ENCODE results near the gene RIMOC1.

The RIMOC1 gene

DNA sequence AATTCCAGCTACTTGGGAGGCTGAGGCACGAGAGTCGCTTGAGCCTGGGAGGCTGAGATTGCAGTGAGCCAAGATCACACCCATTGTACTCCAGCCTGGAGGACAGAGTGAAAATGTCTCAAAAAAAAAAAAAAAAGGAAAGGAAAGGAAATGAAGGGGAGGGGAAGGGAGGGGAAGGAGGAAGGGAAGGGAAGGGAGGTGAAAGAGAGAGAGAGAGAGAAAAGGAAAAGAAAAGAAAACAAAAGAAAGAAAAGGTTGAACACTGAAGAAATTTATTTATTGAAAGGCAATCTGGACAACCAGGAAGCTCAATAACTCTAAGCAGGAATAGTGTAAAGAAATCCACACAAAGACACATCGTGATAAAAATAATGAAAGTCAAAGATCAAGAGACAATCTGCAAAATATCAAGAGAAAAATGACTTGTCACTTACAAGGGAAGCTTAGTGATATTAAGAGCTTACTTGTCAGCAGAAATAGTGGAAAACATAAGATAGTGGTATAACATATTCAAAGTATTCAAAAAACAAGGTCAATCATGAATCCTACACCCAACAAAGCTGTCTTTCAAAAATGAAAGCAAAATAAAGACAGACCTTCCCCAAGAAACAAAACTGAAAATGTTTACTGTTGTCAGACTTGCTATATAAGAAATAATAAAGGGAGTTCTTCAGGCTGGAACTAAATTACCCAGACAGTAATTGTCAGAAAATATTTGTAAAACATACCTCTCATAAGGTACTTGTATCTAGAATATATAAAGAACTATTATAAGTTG is 10.9 kb upstream of the RIMOC1 start:
- Histone ChIP-seq H3K27me3 (replicated peaks) (no peaks in the 10 kb centered on the region), H3K4me3 (ENCODE audit: low read depth, low read length) (no peak overlapping the region), H3K27ac (no peak overlapping the region), H3K36me3 (replicated peaks) (no peaks in the 10 kb centered on the region)
- in situ Hi-C loops (cut with HindIII; ENCODE audit: low pct_ligation_motif_present, low sequenced_read_pairs) = no loop called here
- TF ChIP-seq CTCF (IDR thresholded peaks at IDR 0.05; ENCODE audit: low read depth, low read length, missing control alignments) = no peak
- DNase-seq = no peak

DNA sequence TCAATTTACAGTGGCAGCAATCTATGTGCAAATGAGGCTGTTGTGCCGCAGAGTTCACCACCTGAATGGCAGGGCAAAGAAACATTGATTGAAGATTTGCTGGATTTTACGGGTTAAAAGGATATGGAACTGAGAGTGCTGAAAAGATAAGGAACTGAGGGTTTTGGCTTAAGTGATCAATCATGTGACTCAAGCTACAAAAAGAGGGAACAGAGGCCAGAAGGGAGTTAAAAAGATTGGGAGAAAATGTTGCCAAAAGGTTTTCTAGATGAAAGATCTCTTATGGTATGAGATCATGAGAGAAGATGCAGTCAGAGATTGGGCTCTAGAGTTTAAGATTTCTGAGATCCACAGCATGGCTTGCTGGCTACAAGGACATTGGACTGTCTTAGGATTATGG is 7.9 kb upstream of the RIMOC1 start:
- no peaks in the 10 kb centered on the region for H3K27me3 ChIP-seq (replicated peaks)
- TF ChIP-seq CTCF (IDR thresholded peaks at IDR 0.05; ENCODE audit: low read depth, low read length, missing control alignments) = no peak
- H3K4me3 ChIP-seq (ENCODE audit: low read depth, low read length) = no peak overlapping the region
- in situ Hi-C loops (cut with HindIII; ENCODE audit: low pct_ligation_motif_present, low sequenced_read_pairs) = no loop called here
- no peak overlapping the region for H3K27ac ChIP-seq
- H3K36me3 ChIP-seq (replicated peaks) = no peaks in the 10 kb centered on the region
- DNase-seq = no peak

- no peak overlapping the region for H3K27ac ChIP-seq
- no peaks in the 10 kb centered on the region for H3K36me3 ChIP-seq (replicated peaks)
- TF ChIP-seq CTCF (IDR thresholded peaks at IDR 0.05; ENCODE audit: low read depth, low read length, missing control alignments) = no peak
- no peak for DNase-seq
- H3K4me3 ChIP-seq (ENCODE audit: low read depth, low read length) = peak overlapping the region; percentile 95
- no peaks in the 10 kb centered on the region for H3K27me3 ChIP-seq (replicated peaks)
- in situ Hi-C loops (cut with HindIII; ENCODE audit: low pct_ligation_motif_present, low sequenced_read_pairs) = no loop called here
Measured at GRCh38 chr5:41903382-41903891, 707 bp upstream of the RIMOC1 start.

DNA sequence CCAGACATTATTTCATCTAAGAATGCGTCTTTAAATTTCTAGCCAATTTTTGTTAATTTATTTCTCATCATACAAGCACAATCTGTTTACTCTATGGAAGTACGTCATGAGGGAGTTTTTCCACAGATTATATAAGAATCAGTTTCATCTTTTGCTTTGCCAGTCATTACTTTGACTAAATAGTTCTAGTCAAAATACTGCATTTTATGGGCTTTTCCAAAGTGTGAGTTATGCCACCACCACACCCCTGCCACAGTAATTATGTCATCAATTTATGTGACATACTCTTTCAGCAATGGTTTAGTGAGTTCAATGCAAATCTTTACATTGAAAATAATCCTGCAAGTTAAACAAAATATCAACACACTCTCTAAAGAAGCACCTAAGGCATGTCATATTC is 2.0 kb downstream of the RIMOC1 start:
- no peak for TF ChIP-seq CTCF (IDR thresholded peaks at IDR 0.05; ENCODE audit: low read depth, low read length, missing control alignments)
- in situ Hi-C loops (cut with HindIII; ENCODE audit: low pct_ligation_motif_present, low sequenced_read_pairs) = no loop called here
- Histone ChIP-seq H3K36me3 (replicated peaks) (peaks cover 10% of the 10 kb centered on the region), H3K27ac (no peak overlapping the region), H3K27me3 (replicated peaks) (no peaks in the 10 kb centered on the region), H3K4me3 (ENCODE audit: low read depth, low read length) (no peak overlapping the region)
- no peak for DNase-seq

DNA sequence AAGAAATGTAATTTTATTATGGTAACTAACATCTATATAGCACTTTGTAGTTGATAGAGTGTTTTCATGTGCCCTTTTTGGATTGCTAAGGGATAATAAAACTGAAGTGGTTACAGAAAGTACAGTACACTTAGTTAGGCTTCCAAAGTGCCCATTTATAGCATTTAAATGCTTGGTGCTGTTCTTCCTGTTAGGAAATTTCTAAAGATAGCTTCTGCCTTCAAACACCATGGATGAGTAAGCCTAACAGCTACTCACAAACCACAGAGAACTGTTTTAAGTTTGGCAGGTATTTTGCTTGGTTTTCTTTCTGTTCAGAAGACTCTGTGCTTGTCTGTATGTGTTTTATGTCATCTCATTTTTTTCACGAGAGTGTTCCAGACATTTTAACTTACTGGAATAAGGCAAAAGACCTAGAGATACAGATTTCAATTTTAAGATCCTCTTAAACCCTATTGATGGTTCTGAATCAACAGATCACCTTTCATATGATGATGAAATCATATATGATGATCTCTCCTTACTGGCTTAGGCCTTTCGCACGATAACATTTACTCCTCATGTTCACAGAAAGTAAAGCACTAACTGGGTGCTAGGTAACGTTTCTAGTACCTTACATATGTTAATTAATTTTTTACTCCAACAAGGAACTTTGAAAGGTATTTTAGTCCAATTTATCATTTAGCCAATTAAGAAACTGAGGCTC is 4.4 kb downstream of the RIMOC1 start:
- in situ Hi-C loops (cut with HindIII; ENCODE audit: low pct_ligation_motif_present, low sequenced_read_pairs) = no loop called here
- Histone ChIP-seq H3K4me3 (ENCODE audit: low read depth, low read length) (no peak overlapping the region), H3K27me3 (replicated peaks) (no peaks in the 10 kb centered on the region), H3K36me3 (replicated peaks) (peaks cover 20% of the 10 kb centered on the region), H3K27ac (no peak overlapping the region)
- DNase-seq = peak; percentile 34
- TF ChIP-seq CTCF (IDR thresholded peaks at IDR 0.05; ENCODE audit: low read depth, low read length, missing control alignments) = no peak
